GM06990 (cell line): Measurements from ENCODE around the gene RBM20.

Experiments used
- DNase-seq: peaks from one replicate; pipeline ENCODE4 v3.0.0-alpha.2; 2011; ENCODE audit not compliant: insufficient read length; ENCODE audit errors: extremely low read depth
- H3K27me3 ChIP-seq: replicated peaks from 2 replicates; pipeline ENCODE4 v1.6.0; 2011; ENCODE audit warnings: low read length; ENCODE audit not compliant: control insufficient read depth, insufficient read depth
- H3K36me3 ChIP-seq: 2 replicates; pipeline ENCODE4 v1.5.1; 2011; ENCODE audit warnings: low read length; ENCODE audit not compliant: control insufficient read depth, insufficient read depth
- H3K4me3 ChIP-seq: replicated peaks from 2 replicates; pipeline ENCODE4 v1.5.1; 2011; ENCODE audit warnings: low read depth, mild to moderate bottlenecking, control low read depth, low read length
- TF ChIP-seq, protein P1 (sequence below): IDR thresholded peaks from 2 replicates; pipeline ENCODE4 v1.5.1; 2011; ENCODE audit warnings: low read length, control low read depth, mild to moderate bottlenecking, inconsistent platforms; ENCODE audit not compliant: insufficient read depth, poor library complexity, severe bottlenecking

The RBM20 gene

DNA sequence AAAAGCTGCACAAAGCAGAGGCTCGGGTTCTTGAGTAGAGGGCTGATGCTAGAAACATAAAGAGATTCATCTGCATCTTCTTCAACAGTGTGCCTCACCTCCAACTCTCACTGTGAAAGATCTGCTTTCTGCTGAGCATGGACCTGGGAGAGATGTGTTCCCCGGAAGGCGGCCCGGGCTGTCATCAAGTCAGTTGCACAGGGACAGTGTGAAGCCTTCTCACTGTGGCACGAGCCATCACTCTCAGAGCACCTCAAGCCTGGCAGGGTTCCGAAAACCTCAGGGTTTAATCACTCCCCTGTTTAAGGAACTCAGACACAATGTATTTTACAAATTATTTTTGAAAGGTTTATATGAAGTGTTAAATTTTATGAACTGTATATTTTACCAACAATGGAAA lies 98.7 kb downstream of the RBM20 start:
- Histone ChIP-seq H3K27me3 (no peaks in the 10 kb centered on the region), H3K36me3 (no peaks in the 10 kb centered on the region), H3K4me3 (no peak overlapping the region)
- TF ChIP-seq, protein P1, sequence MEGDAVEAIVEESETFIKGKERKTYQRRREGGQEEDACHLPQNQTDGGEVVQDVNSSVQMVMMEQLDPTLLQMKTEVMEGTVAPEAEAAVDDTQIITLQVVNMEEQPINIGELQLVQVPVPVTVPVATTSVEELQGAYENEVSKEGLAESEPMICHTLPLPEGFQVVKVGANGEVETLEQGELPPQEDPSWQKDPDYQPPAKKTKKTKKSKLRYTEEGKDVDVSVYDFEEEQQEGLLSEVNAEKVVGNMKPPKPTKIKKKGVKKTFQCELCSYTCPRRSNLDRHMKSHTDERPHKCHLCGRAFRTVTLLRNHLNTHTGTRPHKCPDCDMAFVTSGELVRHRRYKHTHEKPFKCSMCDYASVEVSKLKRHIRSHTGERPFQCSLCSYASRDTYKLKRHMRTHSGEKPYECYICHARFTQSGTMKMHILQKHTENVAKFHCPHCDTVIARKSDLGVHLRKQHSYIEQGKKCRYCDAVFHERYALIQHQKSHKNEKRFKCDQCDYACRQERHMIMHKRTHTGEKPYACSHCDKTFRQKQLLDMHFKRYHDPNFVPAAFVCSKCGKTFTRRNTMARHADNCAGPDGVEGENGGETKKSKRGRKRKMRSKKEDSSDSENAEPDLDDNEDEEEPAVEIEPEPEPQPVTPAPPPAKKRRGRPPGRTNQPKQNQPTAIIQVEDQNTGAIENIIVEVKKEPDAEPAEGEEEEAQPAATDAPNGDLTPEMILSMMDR: no peak
- no peak for DNase-seq

DNA sequence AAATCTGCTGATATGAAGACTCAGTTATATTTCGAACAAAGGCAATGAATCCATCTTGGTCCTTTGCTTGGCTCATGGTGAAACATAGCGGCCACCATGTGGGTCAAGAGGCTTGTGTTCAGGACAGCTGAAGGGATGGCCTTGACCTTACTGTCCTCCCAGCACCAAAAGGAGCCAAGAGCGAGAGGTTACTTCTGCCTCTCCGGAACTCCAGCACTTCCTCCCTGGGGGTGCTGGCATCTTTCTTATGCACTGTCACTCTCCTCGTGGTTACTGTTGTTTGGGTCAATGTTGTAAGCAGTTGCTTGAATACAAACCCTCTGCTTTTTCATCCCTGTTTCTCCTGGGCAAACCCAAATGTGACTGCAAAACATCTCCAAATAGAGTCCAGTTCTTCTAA lies 100.6 kb downstream of the RBM20 start:
- Histone ChIP-seq H3K36me3 (no peaks in the 10 kb centered on the region), H3K4me3 (no peak overlapping the region), H3K27me3 (no peaks in the 10 kb centered on the region)
- TF ChIP-seq, protein P1: no peak
- DNase-seq: no peak

DNA sequence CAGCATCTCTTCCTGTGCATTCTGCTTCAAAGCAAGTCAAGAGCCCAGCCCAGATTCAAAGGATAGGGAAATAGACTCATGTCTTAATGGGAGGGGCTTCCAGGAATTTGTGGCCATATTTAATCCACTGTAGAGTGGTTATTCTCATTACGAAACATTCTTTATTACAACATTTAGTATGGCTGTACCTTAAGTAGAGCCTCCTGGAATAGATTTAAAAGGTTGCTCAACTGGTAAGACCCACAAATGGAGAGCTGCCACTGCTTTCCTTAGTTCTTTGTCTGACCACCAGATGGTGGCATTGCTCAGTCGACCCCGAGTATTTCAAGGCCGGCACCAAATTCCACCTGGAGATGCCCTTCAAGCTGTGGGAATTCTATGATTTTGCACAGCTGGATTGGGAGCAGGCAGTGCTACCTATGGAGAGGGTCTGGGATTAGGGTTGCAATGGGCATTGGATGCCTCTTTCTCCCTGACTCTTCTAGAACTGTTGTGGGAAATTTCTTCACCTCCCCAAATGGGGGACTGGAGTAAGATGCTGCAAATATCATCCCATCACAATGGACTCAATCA lies 102.2 kb downstream of the RBM20 start:
- TF ChIP-seq, protein P1: peak; percentile 75
- peak; percentile 31 for DNase-seq
- H3K4me3 ChIP-seq: no peak overlapping the region

DNA sequence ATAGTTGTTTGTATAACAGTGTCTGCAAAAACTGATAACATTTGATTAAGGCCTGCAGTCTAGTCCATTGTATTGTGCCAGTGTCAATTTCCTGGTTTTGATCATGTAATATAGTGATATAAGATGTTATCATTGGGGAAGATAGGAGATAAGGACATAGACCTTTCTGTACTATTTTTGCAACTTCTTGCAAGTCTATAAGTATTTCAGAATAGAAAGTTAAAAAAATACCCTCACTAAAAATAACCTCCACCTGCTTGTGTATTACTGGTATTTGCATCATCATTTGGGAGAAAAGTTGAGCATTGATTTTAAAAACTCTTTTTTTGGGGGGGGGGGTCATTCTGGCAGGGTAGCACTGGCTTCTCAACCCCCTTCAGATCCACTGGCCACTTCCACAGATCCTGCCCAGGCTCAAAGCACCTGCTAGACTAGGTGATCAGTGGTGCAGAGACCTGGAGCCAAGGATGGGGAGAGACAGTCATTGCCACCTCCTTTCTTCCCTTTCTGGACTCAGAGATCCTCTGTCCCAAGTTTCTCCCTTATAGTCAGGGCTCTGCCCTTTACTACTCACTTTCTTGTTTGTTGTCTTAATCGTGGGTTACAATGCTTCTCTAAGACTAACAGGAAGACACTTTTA lies 103.0 kb downstream of the RBM20 start:
- H3K27me3 ChIP-seq: no peaks in the 10 kb centered on the region
- no peak overlapping the region; the same call in 1 of the 2 replicates for H3K4me3 ChIP-seq
- peak; percentile 35 for DNase-seq
- no peaks in the 10 kb centered on the region for H3K36me3 ChIP-seq
- TF ChIP-seq, protein P1: no peak

More for the DNA sequence above, 102.2 kb downstream of the RBM20 start:
- H3K36me3 ChIP-seq: no peaks in the 10 kb centered on the region
- H3K27me3 ChIP-seq: no peaks in the 10 kb centered on the region

DNA sequence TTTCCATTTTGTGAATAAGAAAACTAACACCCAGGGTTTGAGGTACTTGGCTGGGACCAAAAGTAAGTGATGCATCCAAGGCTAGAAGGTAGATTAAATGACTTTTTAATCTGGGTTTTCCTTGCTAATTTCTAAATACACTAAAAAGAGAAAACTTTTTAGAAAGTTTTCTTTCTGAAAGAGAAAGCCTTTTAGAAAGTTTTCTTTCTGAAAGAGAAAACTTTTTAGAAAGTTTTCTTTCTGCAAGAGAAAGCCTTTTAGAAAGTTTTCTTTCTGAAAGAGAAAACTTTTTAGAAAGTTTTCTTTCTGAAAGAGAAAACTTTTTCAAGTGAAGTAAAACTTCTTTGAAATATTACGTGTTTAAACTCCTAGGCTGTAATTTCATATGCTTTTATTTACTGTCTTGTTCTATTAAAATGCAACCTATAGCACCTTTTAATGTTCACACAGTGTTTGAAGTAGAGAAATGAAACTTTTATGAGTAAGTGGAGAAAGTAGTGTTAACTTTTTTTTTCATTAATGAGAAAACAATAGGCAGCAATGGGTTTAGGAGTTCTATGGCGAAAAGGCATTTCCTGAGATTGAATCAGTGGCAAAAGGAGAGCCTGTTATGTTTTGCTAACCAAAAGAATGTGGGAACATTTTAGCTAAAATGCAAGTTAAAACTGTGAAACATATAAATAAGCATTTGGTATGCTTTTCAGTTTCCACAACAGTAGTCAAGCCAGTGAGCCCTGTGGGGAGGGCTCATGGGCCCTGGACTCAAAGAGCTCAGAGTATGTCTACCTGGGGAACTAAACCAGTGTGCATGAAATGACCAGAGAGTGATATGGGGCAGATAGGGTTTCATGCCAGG lies 103.7 kb downstream of the RBM20 start:
- H3K4me3 ChIP-seq: no peak overlapping the region
- DNase-seq: no peak
- H3K27me3 ChIP-seq: no peaks in the 10 kb centered on the region
- no peaks in the 10 kb centered on the region for H3K36me3 ChIP-seq
- TF ChIP-seq, protein P1: no peak
